Right lobe of liver (tissue), 4 donors: Measurements from ENCODE around the gene SFSWAP.

Source experiments
- POLR2A ChIP-seq: fragments of 450-650 bp; IDR thresholded peaks from one replicate; pipeline ENCODE4 v1.6.1; 2017; ENCODE audit warnings: antibody characterized with exemption, mild to moderate bottlenecking
- TF ChIP-seq, protein P1 (sequence below), 4 donors: fragments of 200-600 bp in 3 of 4; fragments of 450-650 bp in 1 of 4; IDR thresholded peaks; one replicate each; pipeline versions ENCODE4 v1.5.1 to v1.8.0; 2016 to 2022; ENCODE audit warnings: antibody characterized with exemption in 4 of 4, mild to moderate bottlenecking in 2 of 4
- donor health status: DM: no; HTN: no; CAD: no.
- donor health status: DM: no; HTN: no; CAD: no.
- donor health status: DM: no; HTN: yes; CAD: no.

DNA sequence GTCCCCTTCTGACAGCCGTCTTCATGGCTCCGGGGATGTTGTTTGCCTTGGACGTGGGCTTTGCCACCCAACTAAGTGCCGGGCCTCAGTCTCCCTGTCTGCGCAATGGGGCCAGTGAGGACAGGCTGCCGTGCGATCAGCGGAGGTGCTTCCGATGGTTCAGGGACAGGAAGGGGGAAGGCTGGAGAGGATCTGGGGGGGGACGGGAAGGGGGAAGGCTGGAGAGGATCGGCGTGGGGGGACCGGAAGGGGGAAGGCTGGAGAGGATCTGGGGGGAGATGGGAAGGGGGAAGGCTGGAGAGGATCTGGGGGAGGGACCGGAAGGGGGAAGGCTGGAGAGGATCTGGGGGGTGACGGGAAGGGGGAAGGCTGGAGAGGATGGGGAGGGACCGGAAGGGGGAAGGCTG lies 120.7 kb downstream of the SFSWAP start:
- TF ChIP-seq, protein P1, sequence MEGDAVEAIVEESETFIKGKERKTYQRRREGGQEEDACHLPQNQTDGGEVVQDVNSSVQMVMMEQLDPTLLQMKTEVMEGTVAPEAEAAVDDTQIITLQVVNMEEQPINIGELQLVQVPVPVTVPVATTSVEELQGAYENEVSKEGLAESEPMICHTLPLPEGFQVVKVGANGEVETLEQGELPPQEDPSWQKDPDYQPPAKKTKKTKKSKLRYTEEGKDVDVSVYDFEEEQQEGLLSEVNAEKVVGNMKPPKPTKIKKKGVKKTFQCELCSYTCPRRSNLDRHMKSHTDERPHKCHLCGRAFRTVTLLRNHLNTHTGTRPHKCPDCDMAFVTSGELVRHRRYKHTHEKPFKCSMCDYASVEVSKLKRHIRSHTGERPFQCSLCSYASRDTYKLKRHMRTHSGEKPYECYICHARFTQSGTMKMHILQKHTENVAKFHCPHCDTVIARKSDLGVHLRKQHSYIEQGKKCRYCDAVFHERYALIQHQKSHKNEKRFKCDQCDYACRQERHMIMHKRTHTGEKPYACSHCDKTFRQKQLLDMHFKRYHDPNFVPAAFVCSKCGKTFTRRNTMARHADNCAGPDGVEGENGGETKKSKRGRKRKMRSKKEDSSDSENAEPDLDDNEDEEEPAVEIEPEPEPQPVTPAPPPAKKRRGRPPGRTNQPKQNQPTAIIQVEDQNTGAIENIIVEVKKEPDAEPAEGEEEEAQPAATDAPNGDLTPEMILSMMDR (IDR thresholded peaks at IDR 0.05): no peak
- no peak for TF ChIP-seq POLR2A
